ENCODE results near the gene PTPRM. TPM values are rescaled to one million over a fixed set of nuclear protein-coding genes. Genes with fewer than 3 reads are reported as not detected.
A peak's percentile ranks its signal among the peaks of the same experiment; 100 is the strongest.

The PTPRM gene
- total and polyA plus RNA-seq, 9 donors: 61.7 to 91.5 (median 66.4) TPM

- no peaks in the 10 kb centered on the region for H3K4me1 ChIP-seq (ENCODE audit: control insufficient read depth, insufficient read depth, low read length)
- H3K27me3 ChIP-seq (ENCODE audit: control insufficient read depth, insufficient read depth, low read length): no peaks in the 10 kb centered on the region
- no peak overlapping the region for H3K4me3 ChIP-seq (ENCODE audit: low read length)
- DNase-seq: peak; percentile 24
- no peaks in the 10 kb centered on the region for H3K9me3 ChIP-seq (replicated peaks; ENCODE audit: control insufficient read depth, low read depth, low read length)
- whole genome bisulfite sequencing (ENCODE audit: insufficient coverage): 80% methylated on average over 8 of the region's 9 CpGs
- H3K36me3 ChIP-seq (ENCODE audit: control insufficient read depth, insufficient read depth, low read length): no peaks in the 10 kb centered on the region
- no peak overlapping the region for H3K27ac ChIP-seq (ENCODE audit: low read length)
These were observed 554.9 kb downstream of the PTPRM start for GRCh38 chr18:8121942-8122480.

- Histone ChIP-seq H3K4me3 (ENCODE audit: low read length) (no peak overlapping the region), H3K4me1 (ENCODE audit: control insufficient read depth, insufficient read depth, low read length) (no peaks in the 10 kb centered on the region), H3K27me3 (ENCODE audit: control insufficient read depth, insufficient read depth, low read length) (no peaks in the 10 kb centered on the region), H3K27ac (ENCODE audit: low read length) (no peak overlapping the region), H3K9me3 (replicated peaks; ENCODE audit: control insufficient read depth, low read depth, low read length) (no peaks in the 10 kb centered on the region), H3K36me3 (ENCODE audit: control insufficient read depth, insufficient read depth, low read length) (no peaks in the 10 kb centered on the region)
- DNase-seq: no peak
- 63% methylated on average over 1 of the region's 7 CpGs for WGBS (ENCODE audit: insufficient coverage)
These were observed 557.4 kb downstream of the PTPRM start for GRCh38 chr18:8124232-8125146.

GRCh38 chr18:8130096-8130495, 563.0 kb downstream of the PTPRM start:
- no peak for DNase-seq
- no peaks in the 10 kb centered on the region for H3K27me3 ChIP-seq (ENCODE audit: control insufficient read depth, insufficient read depth, low read length)
- no peak overlapping the region for H3K27ac ChIP-seq (ENCODE audit: low read length)
- H3K36me3 ChIP-seq (ENCODE audit: control insufficient read depth, insufficient read depth, low read length): peaks cover 2% of the 10 kb centered on the region
- no peaks in the 10 kb centered on the region for H3K4me1 ChIP-seq (ENCODE audit: control insufficient read depth, insufficient read depth, low read length)
- 83% methylated on average over 4 of the region's 5 CpGs for WGBS (ENCODE audit: insufficient coverage)
- no peaks in the 10 kb centered on the region for H3K9me3 ChIP-seq (replicated peaks; ENCODE audit: control insufficient read depth, low read depth, low read length)
- no peak overlapping the region for H3K4me3 ChIP-seq (ENCODE audit: low read length)

GRCh38 chr18:8133032-8133431, 565.9 kb downstream of the PTPRM start:
- Histone ChIP-seq H3K9me3 (replicated peaks; ENCODE audit: control insufficient read depth, low read depth, low read length) (no peaks in the 10 kb centered on the region), H3K4me1 (ENCODE audit: control insufficient read depth, insufficient read depth, low read length) (no peaks in the 10 kb centered on the region), H3K4me3 (ENCODE audit: low read length) (no peak overlapping the region), H3K36me3 (ENCODE audit: control insufficient read depth, insufficient read depth, low read length) (peaks cover 2% of the 10 kb centered on the region), H3K27ac (ENCODE audit: low read length) (no peak overlapping the region), H3K27me3 (ENCODE audit: control insufficient read depth, insufficient read depth, low read length) (no peaks in the 10 kb centered on the region)
- no peak for DNase-seq

GRCh38 chr18:8133888-8134287, 566.8 kb downstream of the PTPRM start:
- Histone ChIP-seq H3K27ac (ENCODE audit: low read length) (no peak overlapping the region), H3K4me3 (ENCODE audit: low read length) (no peak overlapping the region), H3K36me3 (ENCODE audit: control insufficient read depth, insufficient read depth, low read length) (peaks cover 2% of the 10 kb centered on the region), H3K4me1 (ENCODE audit: control insufficient read depth, insufficient read depth, low read length) (no peaks in the 10 kb centered on the region), H3K27me3 (ENCODE audit: control insufficient read depth, insufficient read depth, low read length) (no peaks in the 10 kb centered on the region), H3K9me3 (replicated peaks; ENCODE audit: control insufficient read depth, low read depth, low read length) (no peaks in the 10 kb centered on the region)
- WGBS (ENCODE audit: insufficient coverage): no CpG with 5 or more reads among the region's 1 CpG
- DNase-seq: no peak

GRCh38 chr18:8139127-8139527, 572.0 kb downstream of the PTPRM start:
- Histone ChIP-seq H3K4me3 (ENCODE audit: low read length) (no peak overlapping the region), H3K4me1 (ENCODE audit: control insufficient read depth, insufficient read depth, low read length) (peaks cover 9% of the 10 kb centered on the region), H3K27me3 (ENCODE audit: control insufficient read depth, insufficient read depth, low read length) (no peaks in the 10 kb centered on the region), H3K36me3 (ENCODE audit: control insufficient read depth, insufficient read depth, low read length) (no peaks in the 10 kb centered on the region), H3K9me3 (replicated peaks; ENCODE audit: control insufficient read depth, low read depth, low read length) (no peaks in the 10 kb centered on the region), H3K27ac (ENCODE audit: low read length) (peak overlapping the region; percentile 37)
- 32% methylated on average over 4 of the region's 10 CpGs for WGBS (ENCODE audit: insufficient coverage)
- DNase-seq: peak; percentile 80

GRCh38 chr18:8139891-8140406, 572.8 kb downstream of the PTPRM start:
- peak; percentile 66 for DNase-seq

GRCh38 chr18:8140841-8141501, 573.9 kb downstream of the PTPRM start:
- H3K27ac ChIP-seq (ENCODE audit: low read length): no peak overlapping the region
- 30% methylated on average over 2 of the region's 8 CpGs for WGBS (ENCODE audit: insufficient coverage)
- H3K4me1 ChIP-seq (ENCODE audit: control insufficient read depth, insufficient read depth, low read length): peaks cover 9% of the 10 kb centered on the region
- no peaks in the 10 kb centered on the region for H3K36me3 ChIP-seq (ENCODE audit: control insufficient read depth, insufficient read depth, low read length)
- H3K4me3 ChIP-seq (ENCODE audit: low read length): no peak overlapping the region
- H3K27me3 ChIP-seq (ENCODE audit: control insufficient read depth, insufficient read depth, low read length): no peaks in the 10 kb centered on the region
- H3K9me3 ChIP-seq (replicated peaks; ENCODE audit: control insufficient read depth, low read depth, low read length): peaks cover 2% of the 10 kb centered on the region
- DNase-seq: no peak

More at GRCh38 chr18:8139891-8140406, 572.8 kb downstream of the PTPRM start:
- Histone ChIP-seq H3K27me3 (ENCODE audit: control insufficient read depth, insufficient read depth, low read length) (no peaks in the 10 kb centered on the region), H3K4me1 (ENCODE audit: control insufficient read depth, insufficient read depth, low read length) (peaks cover 9% of the 10 kb centered on the region), H3K27ac (ENCODE audit: low read length) (no peak overlapping the region), H3K36me3 (ENCODE audit: control insufficient read depth, insufficient read depth, low read length) (no peaks in the 10 kb centered on the region), H3K9me3 (replicated peaks; ENCODE audit: control insufficient read depth, low read depth, low read length) (no peaks in the 10 kb centered on the region), H3K4me3 (ENCODE audit: low read length) (no peak overlapping the region)
- WGBS (ENCODE audit: insufficient coverage): 70% methylated on average over 6 of the region's 7 CpGs

GRCh38 chr18:8142131-8142711, 575.1 kb downstream of the PTPRM start:
- 83% methylated on average over 1 of the region's 8 CpGs for WGBS (ENCODE audit: insufficient coverage)
- H3K27me3 ChIP-seq (ENCODE audit: control insufficient read depth, insufficient read depth, low read length): no peaks in the 10 kb centered on the region
- no peak overlapping the region for H3K4me3 ChIP-seq (ENCODE audit: low read length)
- peak; percentile 79 for DNase-seq
- peaks cover 2% of the 10 kb centered on the region for H3K9me3 ChIP-seq (replicated peaks; ENCODE audit: control insufficient read depth, low read depth, low read length)
- peaks cover 9% of the 10 kb centered on the region for H3K4me1 ChIP-seq (ENCODE audit: control insufficient read depth, insufficient read depth, low read length)
- no peaks in the 10 kb centered on the region for H3K36me3 ChIP-seq (ENCODE audit: control insufficient read depth, insufficient read depth, low read length)
- H3K27ac ChIP-seq (ENCODE audit: low read length): peak overlapping the region; percentile 54

- Histone ChIP-seq H3K9me3 (replicated peaks; ENCODE audit: control insufficient read depth, low read depth, low read length) (peaks cover 2% of the 10 kb centered on the region), H3K27ac (ENCODE audit: low read length) (peak overlapping the region; percentile 54), H3K4me1 (ENCODE audit: control insufficient read depth, insufficient read depth, low read length) (peaks cover 9% of the 10 kb centered on the region), H3K36me3 (ENCODE audit: control insufficient read depth, insufficient read depth, low read length) (no peaks in the 10 kb centered on the region), H3K4me3 (ENCODE audit: low read length) (no peak overlapping the region), H3K27me3 (ENCODE audit: control insufficient read depth, insufficient read depth, low read length) (no peaks in the 10 kb centered on the region)
- peak; percentile 47 for DNase-seq
- 55% methylated on average over 2 of the region's 2 CpGs for WGBS (ENCODE audit: insufficient coverage)
These were observed 575.8 kb downstream of the PTPRM start for GRCh38 chr18:8142932-8143331.

All from muscle of leg (tissue), 11 donors.